Measurements from ENCODE around the gene ZBED4.

ZBED4 gene

GRCh38 chr22:49826603-49827270 lies 26.9 kb upstream of the ZBED4 start:
- no peaks in the 10 kb centered on the region for H3K9me3 ChIP-seq (ENCODE audit: control insufficient read depth, low read length)
- peak overlapping the region; percentile 94 for H3K4me3 ChIP-seq (ENCODE audit: insufficient read depth, low read depth, low read length)
- no peak overlapping the region for H3K27ac ChIP-seq (ENCODE audit: insufficient read depth, low read depth, low read length, poor library complexity, severe bottlenecking)
- H3K4me1 ChIP-seq (ENCODE audit: control insufficient read depth, insufficient read depth, low read length): peaks cover 10% of the 10 kb centered on the region
- no peaks in the 10 kb centered on the region for H3K27me3 ChIP-seq (ENCODE audit: control insufficient read depth, insufficient read depth, low read length, poor library complexity, severe bottlenecking)
- WGBS, 2 experiments: 0% methylated on average over 86 of the region's 86 CpGs
- peaks cover 20% of the 10 kb centered on the region for H3K36me3 ChIP-seq (ENCODE audit: control insufficient read depth, insufficient read depth, low read length)

- 0% methylated on average over 110 of the region's 110 CpGs for WGBS, 2 experiments
- Histone ChIP-seq H3K36me3 (ENCODE audit: control insufficient read depth, insufficient read depth, low read length) (peaks cover 19% of the 10 kb centered on the region), H3K4me3 (ENCODE audit: insufficient read depth, low read depth, low read length) (peak overlapping the region; percentile 94), H3K9me3 (ENCODE audit: control insufficient read depth, low read length) (no peaks in the 10 kb centered on the region), H3K27me3 (ENCODE audit: control insufficient read depth, insufficient read depth, low read length, poor library complexity, severe bottlenecking) (no peaks in the 10 kb centered on the region), H3K4me1 (ENCODE audit: control insufficient read depth, insufficient read depth, low read length) (peaks cover 10% of the 10 kb centered on the region), H3K27ac (ENCODE audit: insufficient read depth, low read depth, low read length, poor library complexity, severe bottlenecking) (no peak overlapping the region)
These were observed 26.3 kb upstream of the ZBED4 start for GRCh38 chr22:49827271-49827852.

- WGBS, 2 experiments: 23 to 25% methylated on average over 54 of the region's 54 CpGs
- H3K27me3 ChIP-seq (ENCODE audit: control insufficient read depth, insufficient read depth, low read length, poor library complexity, severe bottlenecking): no peaks in the 10 kb centered on the region
These were observed 25.6 kb upstream of the ZBED4 start, which contains the start of gene BRD1 for GRCh38 chr22:49827853-49828598. Gene BRD1 (minus strand): TSS chr22:49827873. CDS start chr22:49824317, 3,556 bp downstream.

GRCh38 chr22:49828599-49828965 lies 25.1 kb upstream of the ZBED4 start:
- no peaks in the 10 kb centered on the region for H3K9me3 ChIP-seq (ENCODE audit: control insufficient read depth, low read length)
- H3K4me3 ChIP-seq (ENCODE audit: insufficient read depth, low read depth, low read length): peak overlapping the region; percentile 39
- H3K27me3 ChIP-seq (ENCODE audit: control insufficient read depth, insufficient read depth, low read length, poor library complexity, severe bottlenecking): no peaks in the 10 kb centered on the region
- H3K27ac ChIP-seq (ENCODE audit: insufficient read depth, low read depth, low read length, poor library complexity, severe bottlenecking): no peak overlapping the region
- H3K36me3 ChIP-seq (ENCODE audit: control insufficient read depth, insufficient read depth, low read length): peaks cover 8% of the 10 kb centered on the region
- WGBS, 2 experiments: 95 to 96% methylated on average over 14 of the region's 14 CpGs
- H3K4me1 ChIP-seq (ENCODE audit: control insufficient read depth, insufficient read depth, low read length): peaks cover 10% of the 10 kb centered on the region

More at GRCh38 chr22:49827853-49828598, 25.6 kb upstream of the ZBED4 start, which contains the start of gene BRD1:
- H3K36me3 ChIP-seq (ENCODE audit: control insufficient read depth, insufficient read depth, low read length): peaks cover 13% of the 10 kb centered on the region
- H3K27ac ChIP-seq (ENCODE audit: insufficient read depth, low read depth, low read length, poor library complexity, severe bottlenecking): no peak within 1 kb of the TSS
- peak within 1 kb of the TSS; percentile 94 for H3K4me3 ChIP-seq (ENCODE audit: insufficient read depth, low read depth, low read length)
- no peaks in the 10 kb centered on the region for H3K9me3 ChIP-seq (ENCODE audit: control insufficient read depth, low read length)
- peaks cover 10% of the 10 kb centered on the region for H3K4me1 ChIP-seq (ENCODE audit: control insufficient read depth, insufficient read depth, low read length)

GRCh38 chr22:49829044-49829853 lies 24.4 kb upstream of the ZBED4 start:
- H3K4me1 ChIP-seq (ENCODE audit: control insufficient read depth, insufficient read depth, low read length): peaks cover 10% of the 10 kb centered on the region
- no peaks in the 10 kb centered on the region for H3K9me3 ChIP-seq (ENCODE audit: control insufficient read depth, low read length)
- no peaks in the 10 kb centered on the region for H3K27me3 ChIP-seq (ENCODE audit: control insufficient read depth, insufficient read depth, low read length, poor library complexity, severe bottlenecking)
- H3K36me3 ChIP-seq (ENCODE audit: control insufficient read depth, insufficient read depth, low read length): peaks cover 1% of the 10 kb centered on the region
- no peak overlapping the region for H3K4me3 ChIP-seq (ENCODE audit: insufficient read depth, low read depth, low read length)
- WGBS, 2 experiments: 97% methylated on average over 17 of the region's 17 CpGs
- H3K27ac ChIP-seq (ENCODE audit: insufficient read depth, low read depth, low read length, poor library complexity, severe bottlenecking): no peak overlapping the region

GRCh38 chr22:49833340-49834007 lies 20.2 kb upstream of the ZBED4 start:
- H3K4me1 ChIP-seq (ENCODE audit: control insufficient read depth, insufficient read depth, low read length): no peaks in the 10 kb centered on the region
- 90 to 92% methylated on average over 11 of the region's 11 CpGs for WGBS, 2 experiments
- H3K4me3 ChIP-seq (ENCODE audit: insufficient read depth, low read depth, low read length): no peak overlapping the region
- H3K36me3 ChIP-seq (ENCODE audit: control insufficient read depth, insufficient read depth, low read length): no peaks in the 10 kb centered on the region
- no peaks in the 10 kb centered on the region for H3K27me3 ChIP-seq (ENCODE audit: control insufficient read depth, insufficient read depth, low read length, poor library complexity, severe bottlenecking)
- H3K27ac ChIP-seq (ENCODE audit: insufficient read depth, low read depth, low read length, poor library complexity, severe bottlenecking): no peak overlapping the region
- no peaks in the 10 kb centered on the region for H3K9me3 ChIP-seq (ENCODE audit: control insufficient read depth, low read length)

GRCh38 chr22:49838771-49839717 lies 14.6 kb upstream of the ZBED4 start:
- no peaks in the 10 kb centered on the region for H3K36me3 ChIP-seq (ENCODE audit: control insufficient read depth, insufficient read depth, low read length)
- H3K9me3 ChIP-seq (ENCODE audit: control insufficient read depth, low read length): no peaks in the 10 kb centered on the region
- no peaks in the 10 kb centered on the region for H3K27me3 ChIP-seq (ENCODE audit: control insufficient read depth, insufficient read depth, low read length, poor library complexity, severe bottlenecking)
- WGBS, 2 experiments: 78 to 85% methylated on average over 29 of the region's 29 CpGs
- no peak overlapping the region for H3K4me3 ChIP-seq (ENCODE audit: insufficient read depth, low read depth, low read length)
- no peak overlapping the region for H3K27ac ChIP-seq (ENCODE audit: insufficient read depth, low read depth, low read length, poor library complexity, severe bottlenecking)
- H3K4me1 ChIP-seq (ENCODE audit: control insufficient read depth, insufficient read depth, low read length): no peaks in the 10 kb centered on the region

- 83 to 85% methylated on average over 16 of the region's 16 CpGs for WGBS, 2 experiments
- Histone ChIP-seq H3K27ac (ENCODE audit: insufficient read depth, low read depth, low read length, poor library complexity, severe bottlenecking) (no peak overlapping the region), H3K36me3 (ENCODE audit: control insufficient read depth, insufficient read depth, low read length) (no peaks in the 10 kb centered on the region), H3K27me3 (ENCODE audit: control insufficient read depth, insufficient read depth, low read length, poor library complexity, severe bottlenecking) (peaks cover 58% of the 10 kb centered on the region), H3K9me3 (ENCODE audit: control insufficient read depth, low read length) (no peaks in the 10 kb centered on the region), H3K4me1 (ENCODE audit: control insufficient read depth, insufficient read depth, low read length) (peaks cover 6% of the 10 kb centered on the region), H3K4me3 (ENCODE audit: insufficient read depth, low read depth, low read length) (no peak overlapping the region)
These were observed 8.4 kb upstream of the ZBED4 start for GRCh38 chr22:49845241-49845640.

Data from ectodermal cell (in vitro differentiated cells).